Measurements from ENCODE around the gene GOLGA3.

- TF ChIP-seq EZH2 (IDR thresholded peaks at IDR 0.05; ENCODE audit: low read length) (no peak), CTCF (optimal IDR thresholded peaks at IDR 0.05 in 1 of 3, IDR thresholded peaks at IDR 0.05 in 1 of 3, conservative IDR thresholded peaks at IDR 0.05 in 1 of 3; ENCODE audit: extremely low read depth in 1 of 3, insufficient read depth in 2 of 3, low read length in 3 of 3) (no peak)
These were observed 2.8 kb downstream of the GOLGA3 start for GRCh38 chr12:132825861-132826260.

Data from keratinocyte (primary cell).